ENCODE results near the gene C3orf20. TPM values are rescaled to one million over a fixed set of nuclear protein-coding genes. Genes with fewer than 3 reads are reported as not detected.

C3orf20 gene
- total RNA-seq, 4 donors from 2014 or later: 0.11 TPM; not detected in 3

DNA sequence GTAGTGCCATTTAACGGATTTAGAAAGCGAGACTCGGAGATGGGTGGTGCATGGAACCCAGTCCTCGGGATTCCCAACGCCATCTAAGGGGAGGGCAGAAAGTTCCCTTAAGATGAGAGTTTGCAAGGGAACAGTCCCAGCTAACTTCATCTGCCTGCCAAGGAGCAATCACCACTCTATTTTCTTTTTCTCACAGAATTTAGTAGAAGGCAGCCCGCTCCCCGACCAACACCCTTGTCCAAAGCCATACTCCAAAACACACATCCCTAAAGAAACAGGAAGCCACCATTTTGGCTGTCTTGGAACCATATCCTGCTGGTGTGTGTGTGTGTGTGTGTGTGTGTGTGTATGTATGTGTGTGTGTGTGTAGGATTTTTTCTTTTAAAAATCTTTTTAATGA, 136.7 kb downstream of the C3orf20 start:
- intact Hi-C loops (cut with DNase I): no loop called here
- TF ChIP-seq EP300 (IDR thresholded peaks at IDR 0.05) (no peak), POLR2A (IDR thresholded peaks at IDR 0.05; ENCODE audit: low read depth) (no peak), POLR2AphosphoS5 (IDR thresholded peaks at IDR 0.05) (no peak)
- TF ChIP-seq, protein P1, sequence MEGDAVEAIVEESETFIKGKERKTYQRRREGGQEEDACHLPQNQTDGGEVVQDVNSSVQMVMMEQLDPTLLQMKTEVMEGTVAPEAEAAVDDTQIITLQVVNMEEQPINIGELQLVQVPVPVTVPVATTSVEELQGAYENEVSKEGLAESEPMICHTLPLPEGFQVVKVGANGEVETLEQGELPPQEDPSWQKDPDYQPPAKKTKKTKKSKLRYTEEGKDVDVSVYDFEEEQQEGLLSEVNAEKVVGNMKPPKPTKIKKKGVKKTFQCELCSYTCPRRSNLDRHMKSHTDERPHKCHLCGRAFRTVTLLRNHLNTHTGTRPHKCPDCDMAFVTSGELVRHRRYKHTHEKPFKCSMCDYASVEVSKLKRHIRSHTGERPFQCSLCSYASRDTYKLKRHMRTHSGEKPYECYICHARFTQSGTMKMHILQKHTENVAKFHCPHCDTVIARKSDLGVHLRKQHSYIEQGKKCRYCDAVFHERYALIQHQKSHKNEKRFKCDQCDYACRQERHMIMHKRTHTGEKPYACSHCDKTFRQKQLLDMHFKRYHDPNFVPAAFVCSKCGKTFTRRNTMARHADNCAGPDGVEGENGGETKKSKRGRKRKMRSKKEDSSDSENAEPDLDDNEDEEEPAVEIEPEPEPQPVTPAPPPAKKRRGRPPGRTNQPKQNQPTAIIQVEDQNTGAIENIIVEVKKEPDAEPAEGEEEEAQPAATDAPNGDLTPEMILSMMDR (IDR thresholded peaks at IDR 0.05): no peak
- 47% methylated on average over 7 of the region's 7 CpGs for WGBS

DNA sequence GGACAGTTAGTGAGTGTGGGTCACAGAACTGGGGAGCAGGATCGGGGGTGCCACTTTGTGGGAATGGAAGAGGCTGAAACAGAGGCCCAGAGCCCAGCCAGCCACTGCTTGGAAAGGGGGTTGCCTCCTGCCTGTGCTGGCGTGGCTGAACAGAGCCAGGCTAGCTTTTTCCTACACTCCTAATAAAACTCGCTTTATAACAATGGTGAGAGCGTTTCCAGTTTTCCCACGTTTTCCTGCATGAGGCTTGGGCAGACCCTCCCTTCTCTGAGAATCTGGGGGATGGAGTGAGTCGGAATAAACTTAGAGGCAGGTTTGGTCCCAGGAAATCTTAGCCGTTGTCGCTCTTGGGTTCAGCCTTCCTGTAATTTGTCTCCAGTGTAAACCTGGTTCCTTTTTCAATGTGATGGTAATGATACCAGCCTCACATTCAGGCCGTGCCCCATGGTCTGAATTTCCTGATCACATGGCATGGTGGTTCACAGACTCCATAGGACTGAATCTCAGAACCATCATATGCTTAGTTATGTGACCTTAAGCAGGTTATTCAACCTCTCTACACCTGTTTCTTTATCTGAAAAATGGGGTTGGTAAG, 137.4 kb downstream of the C3orf20 start:
- peak overlapping the region; percentile 59 to 62 (median 61) for H3K4me3 ChIP-seq
- TF ChIP-seq POLR2AphosphoS5 (IDR thresholded peaks at IDR 0.05) (no peak), EP300 (IDR thresholded peaks at IDR 0.05) (no peak), POLR2A (IDR thresholded peaks at IDR 0.05; ENCODE audit: low read depth) (no peak)
- TF ChIP-seq, protein P1 (IDR thresholded peaks at IDR 0.05): no peak
- H3K9me3 ChIP-seq: no peaks in the 10 kb centered on the region
- intact Hi-C loops (cut with DNase I): no loop called here
- peak overlapping the region; percentile 29 to 84 (median 80) for H3K27ac ChIP-seq (replicated peaks in 1 of 4)
- peaks cover 0 to 63% (median 6%) of the 10 kb centered on the region in 4 donors for H3K27me3 ChIP-seq
- H3K36me3 ChIP-seq: no peaks in the 10 kb centered on the region
- WGBS: 76% methylated on average over 9 of the region's 9 CpGs
- peaks cover 18 to 43% (median 34%) of the 10 kb centered on the region in 4 donors for H3K4me1 ChIP-seq
- no peak for DNase-seq (ENCODE audit: extremely low spot score)

More for the DNA sequence above, 136.7 kb downstream of the C3orf20 start:
- DNase-seq (ENCODE audit: extremely low spot score): no peak
- H3K36me3 ChIP-seq: no peaks in the 10 kb centered on the region
- no peaks in the 10 kb centered on the region for H3K9me3 ChIP-seq
- H3K4me1 ChIP-seq: peaks cover 22 to 49% (median 34%) of the 10 kb centered on the region in 4 donors
- peak overlapping the region; percentile 76 to 84 (median 80) for H3K27ac ChIP-seq (replicated peaks in 1 of 4)
- H3K4me3 ChIP-seq: peak overlapping the region; percentile 59 to 62 (median 61)
- H3K27me3 ChIP-seq: peaks cover 0 to 65% (median 6%) of the 10 kb centered on the region in 4 donors

DNA sequence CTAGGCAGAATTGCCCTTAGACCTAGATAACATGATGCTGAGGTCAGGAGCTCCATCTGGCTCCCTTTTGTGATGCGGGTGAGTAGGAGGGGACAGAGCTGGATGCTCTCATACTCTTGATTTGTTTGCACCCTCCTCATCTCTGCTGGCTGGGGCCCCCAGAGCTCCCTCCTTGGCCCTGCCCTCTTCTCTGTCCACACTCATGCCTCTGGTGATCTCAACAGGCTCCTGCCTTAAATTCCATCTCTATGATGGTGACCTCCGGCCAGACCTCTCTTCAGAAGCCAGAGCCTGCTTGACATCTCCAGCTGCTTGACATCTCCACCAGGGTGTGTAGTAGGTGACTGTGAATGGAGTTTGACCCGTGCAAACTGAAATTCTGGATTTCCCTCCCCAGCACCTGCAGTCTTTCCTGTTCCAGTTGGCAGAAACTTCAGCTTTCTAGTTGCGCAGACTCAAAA, 139.5 kb downstream of the C3orf20 start:
- intact Hi-C loops (cut with DNase I): no loop called here
- TF ChIP-seq, protein P1 (IDR thresholded peaks at IDR 0.05): no peak
- no peak for TF ChIP-seq POLR2A (IDR thresholded peaks at IDR 0.05; ENCODE audit: low read depth)
- no peak for TF ChIP-seq EP300 (IDR thresholded peaks at IDR 0.05)
- peak in 1 of 2 donors; percentile 13 for TF ChIP-seq POLR2AphosphoS5 (IDR thresholded peaks at IDR 0.05)

DNA sequence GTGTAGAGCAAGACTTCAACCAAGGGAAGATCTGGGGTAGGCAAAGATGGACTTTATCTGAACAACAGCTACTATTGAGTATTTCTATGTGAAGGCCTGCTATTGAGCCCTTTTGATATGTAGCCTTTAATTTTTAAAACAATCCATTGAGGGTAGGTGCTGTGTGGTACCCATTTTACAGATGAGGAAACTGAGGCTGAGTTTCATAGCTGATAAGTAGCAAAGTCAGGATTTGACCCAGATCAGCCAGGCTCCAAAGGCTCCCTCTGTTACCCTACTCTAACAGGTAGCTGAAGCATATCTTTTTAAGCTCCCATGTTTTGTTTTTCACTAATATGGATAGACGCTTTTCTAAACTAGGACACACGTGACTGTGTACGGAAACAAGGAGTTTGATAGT, 141.4 kb downstream of the C3orf20 start:
- no peak for TF ChIP-seq POLR2AphosphoS5 (IDR thresholded peaks at IDR 0.05)
- TF ChIP-seq POLR2A (IDR thresholded peaks at IDR 0.05; ENCODE audit: low read depth): no peak
- TF ChIP-seq, protein P1 (IDR thresholded peaks at IDR 0.05): no peak
- TF ChIP-seq EP300 (IDR thresholded peaks at IDR 0.05): no peak
- H3K27ac ChIP-seq (replicated peaks in 1 of 4): no peak overlapping the region
- H3K9me3 ChIP-seq: no peaks in the 10 kb centered on the region
- H3K27me3 ChIP-seq: peaks cover 0 to 35% (median 0%) of the 10 kb centered on the region in 4 donors
- peaks cover 16 to 27% (median 19%) of the 10 kb centered on the region in 4 donors for H3K4me1 ChIP-seq
- H3K36me3 ChIP-seq: peaks cover 0 to 27% (median 14%) of the 10 kb centered on the region in 4 donors
- no peak for DNase-seq (ENCODE audit: extremely low spot score)
- WGBS: 90% methylated on average over 3 of the region's 3 CpGs
- no peak overlapping the region for H3K4me3 ChIP-seq
- intact Hi-C loops (cut with DNase I): no loop called here

More for the DNA sequence above, 139.5 kb downstream of the C3orf20 start:
- peaks cover 0 to 47% (median 4%) of the 10 kb centered on the region in 4 donors for H3K27me3 ChIP-seq
- DNase-seq (ENCODE audit: extremely low spot score): no peak
- H3K36me3 ChIP-seq: peaks cover 0 to 8% (median 3%) of the 10 kb centered on the region in 4 donors
- H3K4me3 ChIP-seq: no peak overlapping the region
- no peaks in the 10 kb centered on the region for H3K9me3 ChIP-seq
- peak overlapping the region in 1 of 4 donors; percentile 34 for H3K27ac ChIP-seq (replicated peaks in 1 of 4)
- 62% methylated on average over 4 of the region's 4 CpGs for WGBS
- peaks cover 16 to 42% (median 34%) of the 10 kb centered on the region in 4 donors for H3K4me1 ChIP-seq
